Liver (tissue), 3 donors: ENCODE measurements around the gene RAF1.

Experiments used
- CTCF ChIP-seq: fragments of 150-350 bp; IDR thresholded peaks from 2 replicates; pipeline ENCODE4 v1.5.1; 2017; ENCODE audit warnings: improper control_type of control experiment, low read depth, low read length; ENCODE audit not compliant: missing input control
- EGR1 ChIP-seq, 2 donors: IDR thresholded peaks; 2 replicates each; pipeline ENCODE4 v1.6.1; 2016 to 2018; ENCODE audit warnings: antibody characterized with exemption in 2 of 2, low read depth in 2 of 2
- MAX ChIP-seq: IDR thresholded peaks from 2 replicates; pipeline ENCODE4 v1.6.1; 2016; ENCODE audit warnings: antibody characterized with exemption
- RAD21 ChIP-seq, 2 donors: IDR thresholded peaks; 2 replicates each; pipeline ENCODE4 v1.6.1; 2016; ENCODE audit warnings: antibody characterized with exemption in 2 of 2, mild to moderate bottlenecking in 2 of 2
- REST ChIP-seq: IDR thresholded peaks from 2 replicates; pipeline ENCODE4 v1.6.1; 2016; ENCODE audit warnings: antibody characterized with exemption, mild to moderate bottlenecking
- TAF1 ChIP-seq: conservative IDR thresholded peaks from 2 replicates; pipeline ENCODE4 v1.6.1; 2016; ENCODE audit warnings: antibody characterized with exemption, mild to moderate bottlenecking
- YY1 ChIP-seq: IDR thresholded peaks from 2 replicates; pipeline ENCODE4 v1.6.1; 2016; ENCODE audit warnings: antibody characterized with exemption, mild to moderate bottlenecking
- donor health status: healthy.
- donor health status: healthy.

- TF ChIP-seq CTCF (no peak), MAX (no peak), YY1 (no peak), TAF1 (no peak), RAD21 (IDR thresholded peaks at IDR 0.05) (no peak), REST (peak; percentile 99), EGR1 (IDR thresholded peaks at IDR 0.05; ENCODE audit: low read depth in 2 of 2) (no peak)
Measured at GRCh38 chr3:12603969-12604368, 59.9 kb downstream of the RAF1 start.
